HG03196 (cell line): ENCODE data around the gene RBM34.
"Not testable (repeated sequence)": the region's sequence is repeated elsewhere in the genome, so short reads cannot be mapped to it uniquely, and the experiment has no call there.

Experiments used
- ATAC-seq: cut with Tn5 transposase; IDR thresholded peaks from one replicate; pipeline ENCODE4 v1.9.1; 2021; ENCODE audit not compliant: unreplicated experiment

The RBM34 gene

DNA sequence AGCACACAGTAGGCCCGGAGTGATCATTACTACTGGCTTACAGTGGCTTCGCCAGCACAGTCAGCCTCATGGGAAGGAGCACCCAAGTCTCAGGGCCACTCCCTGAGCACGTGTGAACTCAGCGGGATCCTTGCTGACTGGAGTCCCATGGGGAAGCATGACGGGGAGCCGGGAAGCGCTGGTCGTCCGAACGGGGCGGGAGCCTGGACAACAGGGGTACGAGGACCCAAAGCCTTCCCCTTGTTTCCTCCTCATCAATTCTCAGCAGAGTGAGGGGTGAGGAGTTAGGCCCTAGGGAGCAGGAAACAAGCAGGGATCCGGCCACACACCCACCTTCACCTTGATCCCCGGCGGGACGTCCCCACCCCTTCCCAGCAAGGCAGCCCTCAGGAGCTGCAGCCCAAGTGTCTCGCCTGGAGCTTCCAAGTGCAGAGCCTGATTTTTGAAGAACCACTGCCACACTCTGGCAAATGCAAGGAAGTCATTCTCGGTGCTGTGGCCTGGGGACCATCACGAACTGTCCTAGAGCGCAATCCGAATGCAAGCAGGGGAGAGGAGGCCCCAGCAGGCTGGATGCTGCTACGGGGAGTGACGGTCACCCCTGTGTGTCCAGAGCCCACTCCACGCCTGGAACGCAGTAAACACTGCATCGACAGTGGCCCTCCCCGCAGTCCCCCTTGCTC is 67.9 kb downstream of the RBM34 start:
- no peak for ATAC-seq

DNA sequence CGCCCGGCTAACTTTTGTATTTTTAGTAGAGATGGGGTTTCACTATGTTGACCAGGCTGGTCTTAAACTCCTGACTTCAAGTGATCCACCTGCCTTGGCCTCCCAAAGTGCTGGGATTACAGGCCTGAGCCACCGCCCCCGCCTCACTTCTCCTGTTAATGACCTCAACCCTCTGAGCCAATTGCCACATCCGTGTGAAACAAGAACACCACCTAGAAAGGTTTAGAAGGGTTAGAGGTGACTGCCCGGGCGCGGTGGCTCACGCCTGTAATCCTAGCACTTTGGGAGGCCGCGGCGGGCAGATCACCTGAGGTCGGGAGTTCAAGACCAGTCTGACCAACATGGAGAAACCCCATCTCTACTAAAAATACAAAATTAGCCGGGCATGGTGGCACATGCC is 68.6 kb downstream of the RBM34 start:
- not testable (repeated sequence) for ATAC-seq

GRCh38 chr1:235092045-235092406 is 69.0 kb downstream of the RBM34 start:
- not testable (repeated sequence) for ATAC-seq

DNA sequence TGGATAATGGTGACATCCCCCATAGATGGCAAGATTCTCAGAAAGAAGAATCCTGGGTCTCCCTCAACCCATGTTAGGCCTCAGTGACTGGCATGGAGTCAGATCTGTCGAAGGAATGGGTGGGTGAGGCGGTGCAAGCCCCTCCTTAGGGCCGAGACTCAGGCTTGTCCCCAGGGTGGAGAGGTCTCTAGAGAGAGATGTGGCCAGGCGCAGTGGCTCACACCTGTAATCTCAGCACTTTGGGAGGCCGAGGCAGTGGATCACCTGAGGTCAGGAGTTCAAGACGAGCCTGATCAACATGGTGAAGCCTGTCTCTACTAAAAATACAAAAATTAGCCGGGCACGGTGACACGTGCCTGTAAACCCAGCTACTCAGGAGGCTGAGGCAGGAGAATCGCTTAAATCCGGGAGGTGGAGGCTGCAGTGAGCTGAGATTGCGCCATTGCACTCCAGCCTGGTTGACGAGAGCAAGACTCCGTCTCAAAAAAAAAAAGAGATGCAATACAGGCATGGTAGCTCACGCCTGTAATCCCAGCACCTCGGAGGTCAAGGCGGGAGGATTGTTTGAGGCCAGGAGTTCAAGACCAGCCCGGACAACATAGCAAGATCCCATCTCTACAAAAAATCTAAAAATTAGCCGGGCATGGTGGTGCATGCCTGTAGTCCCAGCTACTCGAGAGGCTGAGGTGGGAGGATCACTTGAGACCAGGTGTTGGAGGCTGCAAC is 69.6 kb downstream of the RBM34 start:
- not testable (repeated sequence) for ATAC-seq

GRCh38 chr1:235090406-235091069 is 70.5 kb downstream of the RBM34 start:
- ATAC-seq, result no peak

DNA sequence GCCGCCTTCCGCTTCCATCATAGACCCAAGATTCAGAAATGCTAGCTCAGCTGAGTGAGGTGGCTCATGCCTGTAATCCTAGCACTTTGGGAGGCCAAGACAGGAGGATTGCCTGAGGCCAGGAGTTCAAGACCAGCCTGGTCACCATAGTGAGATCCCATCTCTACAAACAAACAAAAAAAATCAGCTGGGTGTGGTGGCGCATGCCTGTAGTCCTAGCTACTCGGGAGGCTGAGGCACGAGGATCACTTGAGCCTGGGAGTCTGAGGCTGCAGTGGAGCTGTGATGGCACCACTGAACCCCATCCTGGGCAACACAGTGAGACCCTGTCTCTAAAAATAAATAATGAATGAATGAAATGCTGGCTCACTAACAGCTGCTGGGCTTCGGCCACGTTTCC is 72.1 kb downstream of the RBM34 start:
- no peak for ATAC-seq

GRCh38 chr1:235088430-235088829 is 72.6 kb downstream of the RBM34 start:
- no peak for ATAC-seq

- no peak for ATAC-seq
Measured at GRCh38 chr1:235087906-235088305, 73.1 kb downstream of the RBM34 start.

DNA sequence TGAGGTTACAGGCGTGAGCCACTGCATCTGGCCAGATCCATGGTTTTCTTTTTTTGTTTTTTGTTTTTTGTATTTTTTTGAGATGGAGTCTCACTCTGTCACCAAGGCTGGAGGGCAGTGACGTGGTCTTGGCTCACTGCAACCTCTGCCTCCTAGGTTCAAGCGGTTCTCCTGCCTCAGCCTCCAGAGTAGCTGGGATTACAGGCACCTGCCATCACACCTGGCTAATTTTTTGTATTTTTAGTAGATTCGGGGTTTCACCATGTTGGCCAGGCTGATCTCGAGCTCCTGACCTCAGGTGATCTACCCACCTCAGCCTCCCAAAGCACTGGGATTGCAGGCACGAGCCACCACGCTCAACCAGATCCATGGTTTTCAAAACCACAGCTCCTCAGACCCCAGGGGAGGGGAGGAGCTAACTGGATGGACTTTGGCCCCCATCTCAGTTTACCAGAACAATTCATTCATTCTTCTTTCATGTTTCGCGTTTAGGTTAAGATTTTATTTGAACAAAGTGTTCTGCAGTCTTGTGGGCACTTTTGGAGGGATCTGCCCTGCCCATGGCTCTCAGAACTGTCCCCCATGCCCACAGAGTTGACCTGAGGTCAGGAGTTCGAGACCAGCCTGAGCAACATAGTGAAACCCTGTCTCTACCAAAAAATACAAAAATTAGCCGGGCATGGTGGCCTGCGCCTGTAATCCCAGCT is 75.5 kb downstream of the RBM34 start:
- ATAC-seq, result not testable (repeated sequence)
